Immature natural killer cell (primary cell): Measurements from ENCODE around the gene ZNF273. TPM values are rescaled to one million over a fixed set of nuclear protein-coding genes. Genes with fewer than 3 reads are reported as not detected.

Source experiments
- DNase-seq, 3 donors: peaks; one replicate each; pipeline ENCODE4 v3.0.0; 2022; ENCODE audit warnings: mixed read lengths in 1 of 3
- H3K27ac Mint-ChIP-seq, 6 donors: one replicate each; pipeline ENCODE4 v1.8.0; 2020; ENCODE audit warnings: mixed read lengths in 6 of 6, mild to moderate bottlenecking in 5 of 6, inconsistent platforms in 4 of 6, moderate library complexity in 3 of 6
- H3K27me3 Mint-ChIP-seq, 3 donors: one replicate each; pipeline ENCODE4 v1.8.0; 2020 to 2021; ENCODE audit warnings: low read depth in 3 of 3, mild to moderate bottlenecking in 3 of 3, mixed read lengths in 3 of 3, moderate library complexity in 3 of 3, inconsistent platforms in 1 of 3
- H3K36me3 Mint-ChIP-seq, 3 donors: one replicate each; pipeline ENCODE4 v1.8.0; 2020; ENCODE audit warnings: mixed read lengths in 3 of 3, inconsistent platforms in 2 of 3, mild to moderate bottlenecking in 2 of 3
- H3K4me1 Mint-ChIP-seq, 2 donors: one replicate each; pipeline ENCODE4 v1.8.0; 2020; ENCODE audit warnings: inconsistent platforms in 2 of 2, mild to moderate bottlenecking in 2 of 2, mixed read lengths in 2 of 2, moderate library complexity in 1 of 2
- H3K4me3 Mint-ChIP-seq, 5 donors: one replicate each; pipeline ENCODE4 v1.8.0; 2020; ENCODE audit warnings: mild to moderate bottlenecking in 5 of 5, mixed read lengths in 5 of 5, inconsistent platforms in 3 of 5, moderate library complexity in 3 of 5
- H3K9me3 Mint-ChIP-seq, 6 donors: one replicate each; pipeline ENCODE4 v1.8.0; 2020; ENCODE audit warnings: mild to moderate bottlenecking in 6 of 6, mixed read lengths in 6 of 6, inconsistent platforms in 4 of 6, moderate library complexity in 3 of 6
- polyA plus RNA-seq, 3 donors: library from polyadenylated mRNA; unstranded; fragments of 300-500 nt; fragmentation: Illumina TruSeq; gene quantifications; one replicate each; pipeline ENCODE4 v1.2.3, GENCODE V29; 2021

The ZNF273 gene
- polyA plus RNA-seq, 3 donors from 2014 or later: 1.8 to 3.2 (median 2.1) TPM

DNA sequence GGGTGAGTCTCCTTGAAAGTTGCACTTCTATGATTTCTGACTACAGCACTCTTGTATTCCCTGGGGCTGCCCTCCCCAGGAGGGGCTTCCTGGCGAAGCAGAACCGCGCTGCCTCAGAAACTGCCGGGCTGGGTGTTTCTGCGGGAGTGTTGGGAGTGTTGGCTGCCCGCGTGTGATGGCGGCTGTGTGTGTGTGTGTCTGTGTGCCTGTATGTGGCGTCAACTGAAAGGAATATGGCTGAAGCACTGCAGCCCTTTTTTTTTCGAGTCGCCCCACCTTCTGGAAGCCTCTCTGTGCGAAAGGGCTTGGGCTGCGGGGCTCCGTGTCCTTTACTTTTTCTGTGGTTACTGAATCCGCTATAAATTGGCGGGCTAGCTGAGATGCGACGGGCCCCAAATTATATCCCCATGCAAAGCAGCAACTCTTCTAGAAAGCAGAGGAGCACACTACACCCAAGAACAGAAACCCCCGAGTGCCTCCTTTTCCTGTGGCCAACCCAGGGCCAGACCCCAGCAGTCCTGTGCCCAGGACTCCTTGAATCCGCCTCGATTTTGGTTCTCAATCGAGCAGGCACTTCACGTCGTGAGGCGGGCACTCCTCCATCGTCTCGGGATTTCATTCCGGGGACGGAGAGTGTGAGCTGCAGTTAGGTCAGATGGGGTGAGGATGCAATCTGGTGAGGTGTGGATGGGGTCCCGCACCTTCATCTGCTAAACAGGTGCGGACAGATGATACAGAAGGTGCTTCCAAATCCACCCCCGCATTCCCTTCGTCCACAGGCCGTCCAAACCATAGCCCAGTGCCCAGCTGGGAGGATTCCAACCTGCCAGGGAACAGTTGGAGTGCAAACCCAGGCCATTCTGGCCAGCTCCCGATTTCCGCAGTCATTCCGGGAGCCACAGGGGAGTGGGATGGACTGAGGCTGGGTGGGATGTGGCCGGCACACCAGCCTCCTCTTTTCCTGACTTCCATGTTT is 22.5 kb upstream of the ZNF273 start:
- Mint-ChIP-seq H3K4me3 (no peak overlapping the region), H3K36me3 (peaks cover 0 to 6% (median 0%) of the 10 kb centered on the region in 3 donors), H3K9me3 (peaks cover 0 to 9% (median 0%) of the 10 kb centered on the region in 6 donors), H3K27me3 (peaks cover 2 to 17% (median 9%) of the 10 kb centered on the region in 3 donors), H3K27ac (no peak overlapping the region), H3K4me1 (peaks cover 11 to 16% of the 10 kb centered on the region in 2 donors)
- DNase-seq: no peak

DNA sequence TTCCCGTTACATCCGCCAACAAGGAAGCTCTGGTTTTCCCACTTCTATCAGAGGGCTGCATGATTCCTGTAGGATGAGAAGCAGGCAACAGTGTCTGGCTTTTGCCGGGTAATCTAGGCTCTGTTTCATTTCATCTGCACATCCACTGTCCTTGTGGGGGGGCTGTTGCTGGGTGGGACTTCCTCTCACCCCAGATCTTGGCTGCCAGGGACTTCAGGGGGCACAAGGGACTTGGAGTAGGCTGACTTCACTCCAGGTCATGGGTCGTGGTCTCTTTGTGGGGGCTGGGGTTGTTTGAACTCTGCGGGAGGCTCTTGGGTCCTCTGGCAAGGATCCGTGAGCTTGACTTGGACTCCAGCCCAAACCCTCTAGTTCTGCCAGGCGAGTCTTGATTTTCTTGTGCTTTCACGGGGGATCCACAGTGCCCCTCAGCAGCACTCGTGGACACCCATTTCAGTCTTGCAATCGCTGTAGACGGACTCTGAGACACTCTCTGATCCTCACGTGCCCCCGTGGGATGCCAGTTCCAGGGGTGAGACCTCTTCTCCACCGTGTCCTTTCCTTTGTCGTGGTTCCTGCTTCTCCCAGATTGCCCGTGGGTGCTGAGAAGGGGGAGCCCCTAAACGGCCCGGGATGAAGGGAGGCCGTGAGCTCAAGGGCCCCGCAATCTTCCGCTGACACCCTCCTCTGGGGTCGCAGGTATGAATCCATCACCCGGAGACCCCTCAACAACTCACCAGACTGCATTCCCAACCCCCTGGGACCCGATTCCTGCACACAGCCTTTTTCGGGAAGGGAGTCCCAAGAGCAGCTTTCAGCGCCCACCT is 21.4 kb upstream of the ZNF273 start:
- H3K4me3 Mint-ChIP-seq: peak overlapping the region in 1 of 5 donors; percentile 7
- peaks cover 0 to 8% (median 0%) of the 10 kb centered on the region in 6 donors for H3K9me3 Mint-ChIP-seq
- peaks cover 0 to 6% (median 0%) of the 10 kb centered on the region in 3 donors for H3K36me3 Mint-ChIP-seq
- H3K27ac Mint-ChIP-seq: no peak overlapping the region
- DNase-seq: no peak
- peaks cover 11 to 16% of the 10 kb centered on the region in 2 donors for H3K4me1 Mint-ChIP-seq
- peaks cover 5 to 21% (median 12%) of the 10 kb centered on the region in 3 donors for H3K27me3 Mint-ChIP-seq

DNA sequence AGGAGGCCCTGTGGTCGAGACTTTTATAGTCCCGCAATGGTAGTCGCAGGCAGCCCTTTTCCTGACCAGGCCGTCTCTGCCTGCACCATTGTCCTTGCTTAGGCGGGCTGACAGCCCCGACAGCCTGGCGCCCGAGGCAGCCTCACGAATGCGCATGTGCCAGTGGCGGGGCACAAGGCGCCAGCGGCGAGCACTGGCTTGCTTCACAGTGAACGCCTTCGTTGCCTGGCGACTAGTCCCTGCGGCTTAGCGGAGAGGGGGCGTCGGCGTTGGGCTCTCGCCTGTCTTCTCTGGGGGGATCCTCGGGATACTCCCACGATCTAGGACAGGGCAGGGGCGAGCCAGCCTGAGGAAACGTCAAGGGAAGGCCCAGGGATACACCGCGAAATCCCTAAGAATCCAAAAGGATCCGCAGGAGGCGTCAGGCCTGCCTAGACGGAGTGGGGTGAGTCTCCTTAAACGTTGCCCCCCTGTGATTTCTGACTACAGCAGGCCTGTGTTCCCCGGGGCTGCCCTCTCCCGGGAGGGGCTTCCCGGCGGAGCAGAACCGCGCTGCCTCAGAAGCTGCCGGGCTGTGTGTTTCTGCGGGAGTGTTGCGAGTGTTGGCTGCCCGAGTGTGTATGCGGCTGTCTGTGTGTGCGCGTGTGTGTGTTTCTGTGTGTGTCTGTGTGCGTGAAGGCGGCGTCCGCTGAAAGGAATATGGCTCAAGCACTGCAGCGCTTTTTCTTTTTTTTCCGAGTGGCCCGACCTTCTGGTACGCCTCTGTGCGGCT is 20.5 kb upstream of the ZNF273 start:
- Mint-ChIP-seq H3K4me3 (peak overlapping the region; percentile 33 to 60 (median 56)), H3K9me3 (peaks cover 0 to 8% (median 0%) of the 10 kb centered on the region in 6 donors), H3K36me3 (peaks cover 0 to 6% (median 0%) of the 10 kb centered on the region in 3 donors), H3K27me3 (peaks cover 5 to 21% (median 14%) of the 10 kb centered on the region in 3 donors), H3K4me1 (peaks cover 6 to 11% of the 10 kb centered on the region in 2 donors), H3K27ac (no peak overlapping the region)
- DNase-seq: no peak

DNA sequence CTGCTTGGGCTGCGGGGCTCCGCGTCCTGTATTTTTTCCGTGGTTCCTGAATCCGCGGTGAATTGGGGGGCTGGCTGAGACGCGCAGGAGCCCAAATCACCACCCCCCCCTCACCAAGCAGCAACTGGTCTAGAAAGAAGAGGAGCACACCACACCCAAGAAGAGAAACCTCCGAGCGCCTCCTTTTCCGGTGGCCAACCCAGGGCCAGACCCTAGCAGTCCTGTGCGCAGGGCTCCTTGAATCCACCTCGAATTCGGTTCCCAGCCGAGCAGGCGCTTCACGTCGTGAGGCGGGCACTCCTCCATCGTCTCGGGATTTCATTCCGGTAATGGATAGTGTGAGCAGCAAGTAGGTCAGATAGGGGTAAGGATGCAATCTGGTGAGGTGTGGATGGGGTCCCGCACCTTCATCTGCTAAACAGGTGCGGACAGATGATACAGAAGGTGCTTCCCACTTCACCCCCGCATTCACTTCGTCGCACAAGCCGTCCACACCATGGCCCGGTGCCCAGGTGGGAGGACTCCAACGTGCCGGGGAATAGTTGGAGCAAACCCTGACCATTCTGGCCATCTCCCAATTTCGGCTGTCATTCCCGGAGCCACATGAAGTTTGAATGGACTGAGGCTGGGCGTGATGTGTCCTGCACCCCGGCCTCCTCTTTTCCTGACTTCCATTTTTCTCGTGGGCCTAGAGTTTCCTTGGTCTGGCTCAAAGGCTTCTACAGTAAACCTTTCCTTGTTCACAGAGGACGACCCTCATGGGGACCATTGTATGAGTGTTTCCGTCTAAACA is 19.8 kb upstream of the ZNF273 start:
- Mint-ChIP-seq H3K36me3 (peaks cover 0 to 6% (median 0%) of the 10 kb centered on the region in 3 donors), H3K4me3 (peak overlapping the region; percentile 33 to 60 (median 56)), H3K27me3 (peaks cover 5 to 24% (median 19%) of the 10 kb centered on the region in 3 donors), H3K9me3 (peaks cover 0 to 10% (median 0%) of the 10 kb centered on the region in 6 donors), H3K27ac (no peak overlapping the region), H3K4me1 (peaks cover 9 to 11% of the 10 kb centered on the region in 2 donors)
- no peak for DNase-seq

DNA sequence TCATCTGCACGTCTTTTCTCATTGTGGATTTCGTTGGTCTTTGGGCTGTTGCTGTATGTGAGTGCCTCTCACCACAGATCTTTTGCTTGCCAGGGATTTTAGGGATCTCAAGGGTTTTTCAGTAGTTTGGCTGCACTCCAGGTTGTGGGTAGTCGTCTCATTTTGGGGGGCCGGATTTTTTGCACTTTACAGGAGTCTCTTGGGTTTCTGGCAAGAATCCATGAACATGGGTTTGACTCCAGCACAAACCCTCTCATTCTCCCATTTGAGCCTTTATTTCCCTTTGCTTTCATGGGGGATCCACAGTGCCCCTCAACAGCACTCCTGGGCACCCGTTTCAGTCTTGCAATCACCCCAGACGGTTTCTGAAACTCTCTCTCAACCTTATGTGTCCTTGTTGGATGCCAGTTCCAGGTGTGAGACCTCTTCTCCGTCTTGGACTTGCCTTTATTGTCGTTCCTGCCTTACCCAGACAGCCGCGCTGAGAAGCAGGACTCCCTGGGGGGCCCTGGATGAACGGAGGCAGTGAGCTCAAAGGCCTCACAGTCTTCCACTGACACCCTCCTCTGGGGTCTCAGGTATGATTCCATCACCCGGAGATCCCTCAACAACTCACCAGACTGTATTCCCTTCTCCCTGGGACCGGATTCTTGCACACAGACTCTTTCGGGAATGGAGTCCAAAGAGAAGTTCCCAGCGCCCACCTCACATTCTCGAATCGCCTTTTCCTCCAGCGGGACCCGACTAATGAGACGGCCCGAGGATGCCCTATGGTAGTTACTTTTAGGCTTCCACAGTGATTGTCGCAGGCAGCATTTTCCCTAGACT is 18.8 kb upstream of the ZNF273 start:
- Mint-ChIP-seq H3K4me3 (no peak overlapping the region), H3K9me3 (peaks cover 0 to 10% (median 0%) of the 10 kb centered on the region in 6 donors), H3K27me3 (peaks cover 5 to 26% (median 24%) of the 10 kb centered on the region in 3 donors), H3K36me3 (peaks cover 0 to 6% (median 0%) of the 10 kb centered on the region in 3 donors), H3K27ac (no peak overlapping the region), H3K4me1 (peaks cover 16 to 17% of the 10 kb centered on the region in 2 donors)
- no peak for DNase-seq

DNA sequence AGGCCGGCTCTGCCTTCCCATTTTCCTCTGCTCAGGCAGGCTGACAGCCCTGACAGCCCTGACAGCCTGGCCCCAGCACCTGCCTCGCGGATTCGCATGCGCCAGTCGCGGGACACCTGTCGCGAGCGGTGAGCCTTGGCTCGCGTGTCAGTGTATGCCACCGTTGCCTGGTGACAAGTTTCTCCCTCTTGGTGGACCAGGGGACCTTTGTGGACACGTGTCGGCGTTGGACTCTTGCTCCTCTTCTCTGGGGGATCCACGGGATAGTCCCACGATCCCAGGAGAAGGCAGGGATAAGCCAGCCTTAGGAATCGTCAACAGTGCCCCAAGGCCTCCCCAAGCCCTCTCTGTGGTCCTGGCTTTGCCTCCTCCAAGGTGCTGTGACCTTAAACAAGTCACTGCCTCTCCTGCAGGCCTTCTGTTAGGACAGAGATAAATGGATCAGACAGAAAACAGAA is 18.1 kb upstream of the ZNF273 start:
- H3K9me3 Mint-ChIP-seq: peaks cover 0 to 10% (median 0%) of the 10 kb centered on the region in 6 donors
- H3K27me3 Mint-ChIP-seq: peaks cover 5 to 29% (median 24%) of the 10 kb centered on the region in 3 donors
- no peak overlapping the region for H3K4me3 Mint-ChIP-seq
- H3K36me3 Mint-ChIP-seq: peaks cover 0 to 6% (median 0%) of the 10 kb centered on the region in 3 donors
- DNase-seq: no peak
- H3K4me1 Mint-ChIP-seq: peaks cover 16 to 17% of the 10 kb centered on the region in 2 donors
- no peak overlapping the region for H3K27ac Mint-ChIP-seq

DNA sequence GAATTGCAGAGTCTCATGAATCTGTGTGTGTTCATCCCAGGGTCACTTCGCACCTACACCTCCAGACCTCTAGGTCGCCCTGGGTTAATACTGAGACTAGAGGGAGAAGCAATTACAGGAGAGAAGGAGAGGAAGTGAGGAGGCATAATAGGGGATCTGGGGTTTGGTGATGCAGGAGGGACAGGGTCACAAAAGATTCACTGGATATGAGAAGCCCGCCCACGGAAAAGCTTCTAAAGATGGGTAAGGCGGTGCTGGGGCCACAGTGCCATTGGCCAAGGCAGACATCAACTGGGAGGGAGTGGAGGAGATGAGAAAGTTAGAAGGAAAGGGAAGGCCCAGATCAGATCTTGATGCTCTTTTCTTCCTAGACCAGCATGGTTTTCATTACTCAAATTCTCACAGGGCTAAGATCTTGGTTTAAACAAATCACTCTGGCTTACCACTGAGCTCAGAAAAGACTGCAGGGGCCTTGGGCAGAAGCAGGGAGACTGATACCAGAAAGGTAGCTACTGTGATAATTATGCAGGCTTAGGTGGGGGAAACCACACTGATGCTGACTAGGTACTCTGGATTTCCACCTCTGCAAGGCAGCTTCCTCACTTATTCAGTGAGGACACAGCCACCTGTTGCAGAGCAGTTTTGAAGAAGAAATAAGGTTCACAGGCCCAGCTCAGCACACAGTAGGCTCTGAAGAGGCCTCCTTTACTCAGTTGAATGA is 17.4 kb upstream of the ZNF273 start:
- Mint-ChIP-seq H3K9me3 (peaks cover 0 to 10% (median 0%) of the 10 kb centered on the region in 6 donors), H3K4me1 (peaks cover 16 to 17% of the 10 kb centered on the region in 2 donors), H3K27me3 (peaks cover 5 to 36% (median 26%) of the 10 kb centered on the region in 3 donors), H3K27ac (no peak overlapping the region), H3K4me3 (no peak overlapping the region), H3K36me3 (peaks cover 0 to 6% (median 0%) of the 10 kb centered on the region in 3 donors)
- no peak for DNase-seq

DNA sequence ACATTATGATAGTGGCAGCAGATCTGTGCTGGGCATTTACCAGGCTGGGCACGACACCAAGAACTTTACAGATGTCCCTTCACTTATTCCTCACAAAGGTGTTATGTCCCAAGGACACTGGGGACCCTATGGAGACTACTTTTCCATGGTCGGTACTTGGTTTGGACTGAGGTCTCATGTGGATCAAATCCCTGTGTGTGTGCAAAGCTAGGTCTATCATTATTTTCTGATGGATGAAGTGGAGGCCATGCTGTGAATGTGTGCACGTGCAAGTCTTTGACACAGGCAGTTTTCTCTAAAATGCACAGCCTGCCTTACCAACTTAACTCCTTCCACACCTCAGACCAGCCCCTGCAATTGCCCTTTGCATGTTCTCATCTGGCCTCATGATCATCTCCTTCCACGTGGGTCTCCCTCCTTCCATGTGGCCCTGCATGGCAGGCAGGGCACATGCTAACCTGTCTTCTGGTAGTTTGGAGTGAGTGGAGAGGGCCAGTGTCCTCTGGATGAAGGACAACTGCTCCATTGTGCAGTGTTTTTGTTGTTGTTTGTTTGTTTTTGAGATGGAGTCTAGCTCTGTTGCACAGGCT is 16.0 kb upstream of the ZNF273 start:
- H3K27ac Mint-ChIP-seq: no peak overlapping the region
- DNase-seq: no peak
- peaks cover 0 to 7% (median 0%) of the 10 kb centered on the region in 6 donors for H3K9me3 Mint-ChIP-seq
- peaks cover 15 to 16% of the 10 kb centered on the region in 2 donors for H3K4me1 Mint-ChIP-seq
- peaks cover 0 to 6% (median 0%) of the 10 kb centered on the region in 3 donors for H3K36me3 Mint-ChIP-seq
- H3K4me3 Mint-ChIP-seq: peak overlapping the region in 2 of 5 donors; percentile 21 to 23
- H3K27me3 Mint-ChIP-seq: peaks cover 6 to 36% (median 26%) of the 10 kb centered on the region in 3 donors

DNA sequence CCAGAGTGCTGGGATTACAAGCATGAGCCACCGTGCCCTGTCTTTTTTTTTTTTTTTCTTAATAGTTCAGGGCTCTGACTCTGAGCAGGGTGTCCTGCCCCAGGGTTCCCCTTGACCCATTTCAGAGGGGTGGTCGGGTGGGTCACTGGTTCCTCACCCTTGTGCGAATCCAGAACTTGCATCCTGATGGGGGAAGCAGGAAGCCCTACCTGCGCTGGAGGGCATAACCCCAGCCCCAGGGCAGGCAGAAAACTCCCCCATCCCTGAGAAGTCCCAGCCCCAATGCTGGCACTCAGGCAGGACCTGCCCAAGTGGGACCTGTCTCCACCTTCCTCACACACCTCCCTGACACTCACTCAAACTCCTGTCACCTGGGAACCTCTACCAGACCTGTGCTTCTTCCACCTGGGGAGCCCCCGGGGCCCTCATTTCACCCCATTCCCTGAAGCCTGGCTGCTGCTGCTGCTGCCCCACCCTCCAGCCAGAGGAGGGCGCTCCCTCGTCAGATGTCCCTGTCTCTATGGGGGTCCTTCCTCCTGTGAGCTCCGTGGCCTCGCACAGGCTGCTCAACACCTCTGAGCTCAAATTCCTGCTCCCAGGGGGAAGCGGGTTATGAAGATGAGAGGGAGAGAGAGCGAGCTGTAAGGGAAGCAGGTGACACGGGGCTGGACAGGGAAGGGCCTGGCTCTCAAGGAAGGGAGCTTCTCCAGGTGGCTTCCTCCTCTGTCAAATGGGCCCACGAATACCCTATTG is 15.1 kb upstream of the ZNF273 start:
- peak in 2 of 3 donors; percentile 6 to 9 for DNase-seq
- peaks cover 0 to 7% (median 0%) of the 10 kb centered on the region in 6 donors for H3K9me3 Mint-ChIP-seq
- peak overlapping the region in 1 of 6 donors; percentile 28 for H3K27ac Mint-ChIP-seq
- peaks cover 0 to 6% (median 0%) of the 10 kb centered on the region in 3 donors for H3K36me3 Mint-ChIP-seq
- peaks cover 12 to 32% (median 25%) of the 10 kb centered on the region in 3 donors for H3K27me3 Mint-ChIP-seq
- H3K4me1 Mint-ChIP-seq: peaks cover 10 to 16% of the 10 kb centered on the region in 2 donors
- H3K4me3 Mint-ChIP-seq: peak overlapping the region; percentile 77 to 83 (median 81)

DNA sequence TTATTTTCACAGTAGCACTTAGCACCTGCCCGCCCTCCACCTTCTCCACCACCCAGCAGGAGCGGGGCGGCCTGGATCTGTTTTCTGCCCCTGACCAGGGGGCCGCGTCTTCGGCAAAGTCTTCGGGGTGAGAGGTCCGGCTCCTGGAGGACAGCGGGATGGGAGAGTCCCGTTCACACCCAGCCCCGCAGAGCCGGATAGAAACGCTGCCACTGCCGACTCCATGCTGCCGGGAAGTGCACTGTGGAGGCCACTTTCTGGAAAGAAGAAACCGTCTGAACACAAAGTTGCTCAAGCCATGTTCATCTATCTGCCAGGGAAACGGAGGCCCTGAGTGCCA is 14.5 kb upstream of the ZNF273 start:
- H3K36me3 Mint-ChIP-seq: peaks cover 0 to 6% (median 0%) of the 10 kb centered on the region in 3 donors
- H3K9me3 Mint-ChIP-seq: peaks cover 0 to 7% (median 0%) of the 10 kb centered on the region in 6 donors
- no peak overlapping the region for H3K27ac Mint-ChIP-seq
- peak overlapping the region; percentile 77 to 83 (median 81) for H3K4me3 Mint-ChIP-seq
- peaks cover 12 to 29% (median 25%) of the 10 kb centered on the region in 3 donors for H3K27me3 Mint-ChIP-seq
- peaks cover 10 to 16% of the 10 kb centered on the region in 2 donors for H3K4me1 Mint-ChIP-seq
- no peak for DNase-seq
